HEK293 (cell line): ENCODE results near the gene GOLGA1.
A peak's percentile ranks its signal among the peaks of the same experiment; 100 is the strongest.

ENCODE experiments used
- CTCF ChIA-PET: fragments of 350-600 bp; formaldehyde crosslinking; extraction: SDS; loops from one replicate; lab custom pipeline; 2021; ENCODE audit warnings: antibody characterized with exemption; lab: Yijun Ruan, JAX
- POLR2A ChIA-PET: fragments of 300-600 bp; formaldehyde crosslinking; extraction: SDS; loops from one replicate; lab custom pipeline; 2020; ENCODE audit warnings: antibody characterized with exemption, inconsistent platforms; lab: Yijun Ruan, JAX
- H3K27ac ChIP-seq: fragments of 200-500 bp; sonication (Bioruptor generic); 2 replicates; pipeline ENCODE4 v1.5.1; 2014; ENCODE audit warnings: low read depth, low read length, control low read depth, inconsistent platforms; ENCODE audit errors: extremely low read depth
- H3K36me3 ChIP-seq, 2 experiments: fragments of 200-500 bp in 1 of 2; sonication (Bioruptor generic) in 1 of 2; 1 replicate in 1 of 2; 2 replicates in 1 of 2; pipeline ENCODE4 v1.5.1; 2014 to 2017; ENCODE audit warnings: inconsistent platforms in 2 of 2, low read length in 2 of 2; ENCODE audit not compliant: control insufficient read depth in 2 of 2, insufficient read depth in 1 of 2
- H3K4me1 ChIP-seq: fragments of 200-500 bp; sonication (Bioruptor generic); 2 replicates; pipeline ENCODE4 v1.5.1; 2014; ENCODE audit warnings: mild to moderate bottlenecking, low read length, inconsistent platforms; ENCODE audit not compliant: control insufficient read depth, insufficient read depth
- H3K4me3 ChIP-seq: 2 replicates; pipeline ENCODE4 v1.5.1; 2011; ENCODE audit warnings: low read depth, mild to moderate bottlenecking, control low read depth, low read length, moderate library complexity
- H3K9me3 ChIP-seq: fragments of 200-500 bp; sonication (Bioruptor generic); 2 replicates; pipeline ENCODE4 v1.5.1; 2014; ENCODE audit warnings: low read depth, low read length, inconsistent platforms; ENCODE audit not compliant: control insufficient read depth, insufficient read depth
- OSR2 ChIP-seq: fragments of 450-650 bp; formaldehyde crosslinking; IDR thresholded peaks from 2 replicates; pipeline ENCODE4 v1.5.1; 2016; ENCODE audit warnings: missing biosample characterization, missing genetic modification characterization
- PRDM1 ChIP-seq: fragments of 450-650 bp; formaldehyde crosslinking; IDR thresholded peaks from 2 replicates; pipeline ENCODE4; 2016; ENCODE audit warnings: missing biosample characterization, missing genetic modification characterization
- SCRT2 ChIP-seq: fragments of 450-650 bp; formaldehyde crosslinking; IDR thresholded peaks from 2 replicates; pipeline ENCODE4 v1.5.1; 2016; ENCODE audit warnings: missing biosample characterization, missing genetic modification characterization
- SETDB1 ChIP-seq: IDR thresholded peaks from one replicate; pipeline ENCODE4 v1.6.1; 2017; ENCODE audit warnings: mild to moderate bottlenecking, low read length, moderate library complexity, mixed read lengths; ENCODE audit not compliant: insufficient read length
- TRIM28 ChIP-seq: IDR thresholded peaks from 2 replicates; pipeline ENCODE4 v1.6.1; 2011; ENCODE audit warnings: low read length, control low read depth, borderline replicate concordance
- WT1 ChIP-seq: fragments of 450-650 bp; formaldehyde crosslinking; IDR thresholded peaks from 2 replicates; pipeline ENCODE4 v1.5.1; 2016; ENCODE audit warnings: missing biosample characterization, missing genetic modification characterization
- ZBTB17 ChIP-seq: fragments of 450-650 bp; formaldehyde crosslinking; IDR thresholded peaks from 2 replicates; pipeline ENCODE4 v1.5.1; 2016; ENCODE audit warnings: missing biosample characterization, missing genetic modification characterization
- ZBTB7A ChIP-seq: fragments of 450-650 bp; formaldehyde crosslinking; IDR thresholded peaks from 2 replicates; pipeline ENCODE4 v1.5.1; 2016; ENCODE audit warnings: low read depth, missing biosample characterization, missing genetic modification characterization
- ZEB2 ChIP-seq: fragments of 450-650 bp; formaldehyde crosslinking; IDR thresholded peaks from 2 replicates; pipeline ENCODE4 v1.5.1; 2016; ENCODE audit warnings: missing biosample characterization, missing genetic modification characterization
- ZNF398 ChIP-seq: fragments of 450-650 bp; formaldehyde crosslinking; IDR thresholded peaks from 2 replicates; pipeline ENCODE4 v1.5.1; 2017; ENCODE audit warnings: missing biosample characterization, missing genetic modification characterization
- ZNF426 ChIP-seq: fragments of 450-650 bp; formaldehyde crosslinking; IDR thresholded peaks from 2 replicates; pipeline ENCODE4 v1.5.1; 2017; ENCODE audit warnings: missing biosample characterization, missing genetic modification characterization, mild to moderate bottlenecking, inconsistent platforms, moderate library complexity
- ZNF473 ChIP-seq: fragments of 450-650 bp; formaldehyde crosslinking; IDR thresholded peaks from 2 replicates; pipeline ENCODE4 v1.5.1; 2017; ENCODE audit warnings: missing biosample characterization, missing genetic modification characterization
- ZNF513 ChIP-seq: fragments of 450-650 bp; IDR thresholded peaks from 2 replicates; pipeline ENCODE4 v1.5.1; 2018; ENCODE audit warnings: missing biosample characterization, missing genetic modification characterization
- ZNF514 ChIP-seq: fragments of 450-650 bp; formaldehyde crosslinking; IDR thresholded peaks from 2 replicates; pipeline ENCODE4 v1.5.1; 2016; ENCODE audit warnings: missing biosample characterization, missing genetic modification characterization
- ZNF654 ChIP-seq: fragments of 450-650 bp; formaldehyde crosslinking; IDR thresholded peaks from 2 replicates; pipeline ENCODE4 v1.5.1; 2016; ENCODE audit warnings: low read depth, missing biosample characterization, missing genetic modification characterization
- ZNF664 ChIP-seq: fragments of 450-650 bp; formaldehyde crosslinking; IDR thresholded peaks from 2 replicates; pipeline ENCODE4 v1.5.1; 2016; ENCODE audit warnings: missing biosample characterization, missing genetic modification characterization
- ZNF677 ChIP-seq: fragments of 450-650 bp; IDR thresholded peaks from 2 replicates; pipeline ENCODE4 v1.5.0; 2018; ENCODE audit warnings: missing biosample characterization, mild to moderate bottlenecking, missing genetic modification characterization, moderate library complexity
- ZNF76 ChIP-seq: fragments of 450-650 bp; formaldehyde crosslinking; IDR thresholded peaks from 2 replicates; pipeline ENCODE4; 2016; ENCODE audit warnings: low read depth, missing biosample characterization, missing genetic modification characterization, borderline replicate concordance
- ZNF768 ChIP-seq: fragments of 450-650 bp; formaldehyde crosslinking; IDR thresholded peaks from 2 replicates; pipeline ENCODE4 v1.5.1; 2018; ENCODE audit warnings: missing biosample characterization, mild to moderate bottlenecking, missing genetic modification characterization
- ZSCAN16 ChIP-seq: fragments of 450-650 bp; formaldehyde crosslinking; IDR thresholded peaks from 2 replicates; pipeline ENCODE4 v1.5.1; 2016; ENCODE audit warnings: missing biosample characterization, missing genetic modification characterization
- ZSCAN23 ChIP-seq: fragments of 450-650 bp; formaldehyde crosslinking; IDR thresholded peaks from 2 replicates; pipeline ENCODE4 v1.5.1; 2016; ENCODE audit warnings: missing biosample characterization, missing genetic modification characterization

GOLGA1 gene

GRCh38 chr9:124972241-124972770 is 31.4 kb upstream of the GOLGA1 start:
- ChIA-PET CTCF (interaction anchor here (0.6 to 1.4 kb wide), 3 partner anchors 9 to 119 kb away, joined by 3 to 6 read pairs (median 3); partner anchors contain the start of gene WDR38), POLR2A (no interaction called here)
- peaks cover 0 to 22% of the 10 kb centered on the region in 2 experiments; a peak in 2 of 3 replicates for H3K36me3 ChIP-seq

GRCh38 chr9:124969401-124969800 is 28.5 kb upstream of the GOLGA1 start:
- Histone ChIP-seq H3K36me3 (peaks cover 0 to 14% of the 10 kb centered on the region in 2 experiments; a peak in 2 of 3 replicates), H3K4me3 (no peak overlapping the region)
- POLR2A ChIA-PET, result no interaction called here
- TF ChIP-seq SETDB1 (no peak), WT1 (tag by site-specific recombination) (no peak), ZBTB7A (tag by site-specific recombination) (no peak), ZNF513 (tag by site-specific recombination) (no peak), ZNF426 (tag by site-specific recombination) (no peak), ZNF76 (tag by site-specific recombination) (no peak), SCRT2 (tag by site-specific recombination) (peak; percentile 41), ZNF677 (tag by site-specific recombination) (no peak), ZNF768 (tag by site-specific recombination) (no peak)
- TF ChIP-seq, all 188 proteins: peak for 1
- CTCF ChIA-PET, result no interaction called here
- H3K4me1 ChIP-seq, result no peaks in the 10 kb centered on the region
- H3K9me3 ChIP-seq, result no peaks in the 10 kb centered on the region
- H3K27ac ChIP-seq, result no peak overlapping the region

More at GRCh38 chr9:124972241-124972770, 31.4 kb upstream of the GOLGA1 start:
- Histone ChIP-seq H3K9me3 (no peaks in the 10 kb centered on the region), H3K27ac (no peak overlapping the region), H3K4me3 (no peak overlapping the region), H3K4me1 (no peaks in the 10 kb centered on the region)
- TF ChIP-seq ZSCAN16 (tag by site-specific recombination) (no peak), ZNF664 (tag by site-specific recombination) (no peak), OSR2 (tag by site-specific recombination) (no peak), ZBTB17 (tag by site-specific recombination) (no peak), PRDM1 (tag by site-specific recombination) (no peak), ZNF654 (no peak), ZEB2 (tag by site-specific recombination) (no peak), ZNF514 (no peak), ZBTB7A (tag by site-specific recombination) (no peak), ZNF398 (tag by site-specific recombination) (no peak), TRIM28 (no peak), ZSCAN23 (tag by site-specific recombination) (no peak), ZNF473 (no peak)
